Right lobe of liver (tissue), 6 donors: ENCODE data around the gene LMOD3. TPM values are rescaled to one million over a fixed set of nuclear protein-coding genes. Genes with fewer than 3 reads are reported as not detected.
A peak's percentile ranks its signal among the peaks of the same experiment; 100 is the strongest.

Experiments used
- ATAC-seq, 4 donors: fragments of 200-7000 bp; cut with Tn5 transposase; one replicate each; pipeline ENCODE4 v1.9.1; 2020; ENCODE audit warnings: mild to moderate bottlenecking in 4 of 4, moderate library complexity in 4 of 4
- DNase-seq, 3 donors: peaks; one replicate each; pipeline ENCODE4 v3.0.0-alpha.2; 2020
- H3K27ac ChIP-seq, 3 donors: fragments of 200-600 bp; one replicate each; pipeline ENCODE4 v1.8.0; 2022
- H3K27me3 ChIP-seq, 2 donors: fragments of 200-600 bp; one replicate each; pipeline ENCODE4 v1.8.0; 2022
- H3K36me3 ChIP-seq, 4 donors: fragments of 200-600 bp; sonication (generic) in 1 of 4; one replicate each; pipeline versions ENCODE4 v1.5.1 to v1.8.0; 2017 to 2022; ENCODE audit warnings: control low read depth in 1 of 4
- H3K4me1 ChIP-seq, 4 donors: fragments of 200-600 bp; sonication (generic) in 1 of 4; one replicate each; pipeline versions ENCODE4 v1.5.1 to v1.8.0; 2017 to 2022; ENCODE audit warnings: control low read depth in 1 of 4
- H3K4me3 ChIP-seq, 3 donors: fragments of 200-600 bp; one replicate each; pipeline ENCODE4 v1.8.0; 2022
- H3K9me3 ChIP-seq, 4 donors: fragments of 200-600 bp; sonication (generic) in 1 of 4; one replicate each; pipeline versions ENCODE4 v1.5.1 to v1.8.0; 2017 to 2022; ENCODE audit warnings: control low read depth in 1 of 4
- POLR2A ChIP-seq: fragments of 450-650 bp; IDR thresholded peaks from one replicate; pipeline ENCODE4 v1.6.1; 2017; ENCODE audit warnings: antibody characterized with exemption, mild to moderate bottlenecking
- WGBS: methylation state at CpG from one replicate; pipeline ENCODE4 v1.1.6; 2018; ENCODE audit warnings: low coverage, low lambda C conversion rate; ENCODE audit not compliant: insufficient coverage; ENCODE audit errors: missing lambda C conversion rate; 5-methylcytosine and 5-hydroxymethylcytosine counted together
- intact Hi-C, 2 donors: fragments of 100-400 bp; cut with DNase I; formaldehyde crosslinking; loops; one replicate each; pipeline versions ENCODE4 v1.11.2 to v1.14.1; 2022
- total RNA-seq, 6 experiments: library from RNA; depleted of rRNA in 2 of 6; stranded (reverse); fragments of >200 nt in 2 of 6; fragmentation: NEBNext Ultra II Directional in 3 of 6; extraction: Animal tissue kit (Norgen Biotek cat#: 25700) in 3 of 6; gene quantifications; one replicate each; pipeline versions ENCODE4 v1.1.0 to v1.2.4, GENCODE V29; 2016 to 2023
- TF ChIP-seq, protein P1 (sequence below), 4 donors: fragments of 200-600 bp in 3 of 4; fragments of 450-650 bp in 1 of 4; IDR thresholded peaks; one replicate each; pipeline versions ENCODE4 v1.5.1 to v1.8.0; 2016 to 2022; ENCODE audit warnings: antibody characterized with exemption in 4 of 4, mild to moderate bottlenecking in 2 of 4
- donor health status: DM: no; HTN: yes; CAD: no.
- donor health status: DM: no; HTN: no; CAD: no.
- donor health status: DM: no; HTN: no; CAD: no.
- donor health status: DM: no; HTN: yes; CAD: no.
- donor health status: DM: no; HTN: yes; CAD: no.

Gene LMOD3
- total RNA-seq, 6 experiments from 2014 or later, result 0.07 to 0.25 (median 0.13) TPM; not detected in 3

DNA sequence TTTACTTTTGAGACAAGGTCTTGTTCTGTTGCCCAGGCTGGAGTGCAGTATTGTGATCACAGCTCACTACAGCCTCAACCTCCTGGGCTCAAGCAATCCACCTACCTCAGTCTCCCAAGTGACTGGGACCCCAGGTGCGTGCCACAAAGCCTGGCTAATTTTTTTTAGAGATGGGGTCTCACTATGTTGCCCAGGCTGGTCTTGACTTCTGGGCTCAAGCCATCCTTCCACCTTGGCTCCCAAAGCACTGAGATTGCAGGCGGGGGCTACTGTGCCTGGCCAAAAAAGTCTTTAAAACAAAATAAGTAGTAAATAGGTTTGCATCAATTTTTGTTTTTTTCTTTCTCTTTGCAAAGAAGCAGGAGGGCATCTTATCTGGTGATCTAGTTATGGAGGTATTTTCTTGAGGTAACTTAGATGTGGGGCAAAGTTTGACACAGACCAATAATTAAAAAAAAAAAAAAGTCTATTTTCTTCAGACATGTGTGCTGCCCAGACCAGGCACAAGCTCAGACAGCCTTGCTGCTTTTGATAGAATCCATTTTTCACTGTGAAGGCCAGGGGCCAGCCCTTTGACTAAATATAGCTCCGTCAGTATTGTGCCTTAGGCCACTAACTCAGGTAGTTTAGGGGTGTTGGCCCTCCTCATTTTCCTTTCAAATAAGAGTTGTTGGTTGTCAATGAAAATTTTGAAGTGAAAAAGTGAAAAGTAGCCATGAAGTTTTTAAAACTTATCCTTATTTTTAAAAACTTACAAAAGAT lies 35.2 kb downstream of the LMOD3 start:
- DNase-seq (no peak), ATAC-seq (no peak)
- intact Hi-C loops, result no loop called here
- Histone ChIP-seq H3K27me3 (no peaks in the 10 kb centered on the region), H3K4me1 (peaks cover 0 to 60% (median 22%) of the 10 kb centered on the region in 4 donors), H3K27ac (peak overlapping the region; percentile 88 to 93 (median 89)), H3K4me3 (peak overlapping the region in 2 of 3 donors; percentile 71 to 98), H3K9me3 (no peaks in the 10 kb centered on the region), H3K36me3 (no peaks in the 10 kb centered on the region)
- WGBS, result 73% methylated on average over 3 of the region's 3 CpGs
- TF ChIP-seq, protein P1, sequence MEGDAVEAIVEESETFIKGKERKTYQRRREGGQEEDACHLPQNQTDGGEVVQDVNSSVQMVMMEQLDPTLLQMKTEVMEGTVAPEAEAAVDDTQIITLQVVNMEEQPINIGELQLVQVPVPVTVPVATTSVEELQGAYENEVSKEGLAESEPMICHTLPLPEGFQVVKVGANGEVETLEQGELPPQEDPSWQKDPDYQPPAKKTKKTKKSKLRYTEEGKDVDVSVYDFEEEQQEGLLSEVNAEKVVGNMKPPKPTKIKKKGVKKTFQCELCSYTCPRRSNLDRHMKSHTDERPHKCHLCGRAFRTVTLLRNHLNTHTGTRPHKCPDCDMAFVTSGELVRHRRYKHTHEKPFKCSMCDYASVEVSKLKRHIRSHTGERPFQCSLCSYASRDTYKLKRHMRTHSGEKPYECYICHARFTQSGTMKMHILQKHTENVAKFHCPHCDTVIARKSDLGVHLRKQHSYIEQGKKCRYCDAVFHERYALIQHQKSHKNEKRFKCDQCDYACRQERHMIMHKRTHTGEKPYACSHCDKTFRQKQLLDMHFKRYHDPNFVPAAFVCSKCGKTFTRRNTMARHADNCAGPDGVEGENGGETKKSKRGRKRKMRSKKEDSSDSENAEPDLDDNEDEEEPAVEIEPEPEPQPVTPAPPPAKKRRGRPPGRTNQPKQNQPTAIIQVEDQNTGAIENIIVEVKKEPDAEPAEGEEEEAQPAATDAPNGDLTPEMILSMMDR (IDR thresholded peaks at IDR 0.05), result no peak
- no peak for TF ChIP-seq POLR2A

DNA sequence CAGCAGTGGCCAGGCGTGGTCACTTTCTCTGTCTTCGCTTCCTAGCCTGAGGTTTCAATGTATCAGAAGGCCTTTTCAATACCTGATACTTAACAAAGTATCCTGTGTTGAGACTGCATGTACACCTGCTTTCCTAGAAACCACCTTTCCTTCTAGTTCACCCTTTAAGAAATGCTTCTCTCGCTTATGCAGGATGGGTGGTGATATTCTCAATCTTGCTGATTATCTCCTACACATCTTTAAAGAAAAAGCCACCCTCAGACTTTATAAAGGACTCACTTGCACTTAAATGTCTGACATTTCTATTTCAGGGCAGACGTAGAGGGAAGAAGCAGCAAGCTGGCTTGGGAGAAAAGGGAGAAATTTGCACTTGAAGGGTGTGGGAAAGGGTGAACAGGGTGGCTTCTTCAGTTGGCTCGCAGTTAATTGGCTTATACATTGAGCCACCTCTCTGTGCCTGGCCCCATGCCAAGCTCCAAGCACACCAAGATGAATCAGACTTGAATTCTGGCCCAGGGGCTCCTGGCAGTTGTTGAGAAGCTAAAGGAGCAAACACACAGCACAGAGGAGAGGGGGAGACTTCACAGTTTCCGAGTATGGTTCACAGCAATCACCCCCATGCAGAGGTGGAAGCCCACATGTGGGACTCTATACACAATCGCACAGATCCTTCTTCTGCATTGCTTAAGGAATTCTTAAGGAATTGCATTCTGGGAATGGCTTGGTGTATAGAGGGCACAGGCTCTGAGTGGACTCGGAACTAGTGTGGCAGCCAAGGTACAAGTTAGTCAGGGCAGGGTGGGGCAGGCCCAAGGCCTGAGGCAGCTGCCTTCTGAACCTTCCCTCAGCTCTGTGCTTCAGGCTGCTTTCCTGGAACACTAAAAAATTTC lies 36.3 kb downstream of the LMOD3 start:
- Histone ChIP-seq H3K9me3 (no peaks in the 10 kb centered on the region), H3K27ac (peak overlapping the region; percentile 88 to 93 (median 89)), H3K36me3 (no peaks in the 10 kb centered on the region), H3K4me1 (peaks cover 0 to 49% (median 17%) of the 10 kb centered on the region in 4 donors), H3K4me3 (peak overlapping the region; percentile 71 to 98 (median 87)), H3K27me3 (no peaks in the 10 kb centered on the region)
- TF ChIP-seq, protein P1 (IDR thresholded peaks at IDR 0.05), result no peak
- TF ChIP-seq POLR2A, result no peak
- intact Hi-C loops, result no loop called here
- WGBS, result 4% methylated on average over 8 of the region's 8 CpGs
- ATAC-seq, result peak; percentile 51 to 57 (median 54)
- DNase-seq, result peak; percentile 84 to 89 (median 86)

DNA sequence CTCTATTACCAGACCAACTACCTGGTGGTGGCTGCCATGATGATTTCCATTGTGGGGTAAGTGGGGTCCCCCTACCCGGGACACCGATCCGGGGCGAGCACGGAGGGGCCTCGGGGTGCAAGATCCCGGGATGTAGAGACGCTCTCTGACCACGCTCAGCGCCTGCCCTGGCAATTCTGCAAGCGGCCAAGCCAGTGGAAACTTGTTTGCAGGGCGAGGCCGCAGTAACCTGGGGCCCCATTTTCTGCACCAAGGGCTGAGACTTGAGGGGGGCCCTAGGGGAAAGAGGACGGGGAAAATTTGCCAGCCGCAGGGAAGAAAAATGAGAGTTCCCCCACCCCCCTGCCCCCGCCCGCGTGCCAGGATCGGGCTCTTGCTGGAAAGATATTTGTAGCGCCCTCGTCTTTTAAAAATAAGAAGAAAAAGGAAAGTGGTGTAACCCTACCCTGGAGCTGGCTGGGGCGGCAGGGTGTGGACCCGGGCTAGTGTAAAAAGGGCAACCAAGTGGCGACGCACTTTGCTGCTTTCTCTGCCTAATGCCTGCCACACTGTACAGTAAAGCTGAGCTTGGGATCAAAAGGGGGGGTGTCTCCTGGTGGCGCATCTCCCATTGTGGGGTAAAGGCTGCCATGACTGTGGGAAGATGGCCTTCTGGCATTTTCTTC lies 37.1 kb downstream of the LMOD3 start:
- Histone ChIP-seq H3K4me3 (peak overlapping the region; percentile 71 to 98 (median 87)), H3K9me3 (no peaks in the 10 kb centered on the region), H3K27ac (peak overlapping the region; percentile 88 to 93 (median 89)), H3K36me3 (no peaks in the 10 kb centered on the region), H3K27me3 (no peaks in the 10 kb centered on the region), H3K4me1 (peaks cover 0 to 44% (median 16%) of the 10 kb centered on the region in 4 donors)
- intact Hi-C loops, result no loop called here
- TF ChIP-seq, protein P1 (IDR thresholded peaks at IDR 0.05), result no peak
- no peak for TF ChIP-seq POLR2A
- ATAC-seq (peak; percentile 37 to 61 (median 48)), DNase-seq (peak; percentile 33 to 64 (median 60))
- 0% methylated on average over 15 of the region's 26 CpGs for WGBS
